HG02763 (cell line): ENCODE results near the gene ALKBH4.
"Not testable (repeated sequence)": the region's sequence is repeated elsewhere in the genome, so short reads cannot be mapped to it uniquely, and the experiment has no call there.

Source experiments
- ATAC-seq: cut with Tn5 transposase; IDR thresholded peaks from one replicate; pipeline ENCODE4 v1.9.1; 2021; ENCODE audit warnings: mild to moderate bottlenecking, moderate library complexity; ENCODE audit not compliant: unreplicated experiment

The ALKBH4 gene

DNA sequence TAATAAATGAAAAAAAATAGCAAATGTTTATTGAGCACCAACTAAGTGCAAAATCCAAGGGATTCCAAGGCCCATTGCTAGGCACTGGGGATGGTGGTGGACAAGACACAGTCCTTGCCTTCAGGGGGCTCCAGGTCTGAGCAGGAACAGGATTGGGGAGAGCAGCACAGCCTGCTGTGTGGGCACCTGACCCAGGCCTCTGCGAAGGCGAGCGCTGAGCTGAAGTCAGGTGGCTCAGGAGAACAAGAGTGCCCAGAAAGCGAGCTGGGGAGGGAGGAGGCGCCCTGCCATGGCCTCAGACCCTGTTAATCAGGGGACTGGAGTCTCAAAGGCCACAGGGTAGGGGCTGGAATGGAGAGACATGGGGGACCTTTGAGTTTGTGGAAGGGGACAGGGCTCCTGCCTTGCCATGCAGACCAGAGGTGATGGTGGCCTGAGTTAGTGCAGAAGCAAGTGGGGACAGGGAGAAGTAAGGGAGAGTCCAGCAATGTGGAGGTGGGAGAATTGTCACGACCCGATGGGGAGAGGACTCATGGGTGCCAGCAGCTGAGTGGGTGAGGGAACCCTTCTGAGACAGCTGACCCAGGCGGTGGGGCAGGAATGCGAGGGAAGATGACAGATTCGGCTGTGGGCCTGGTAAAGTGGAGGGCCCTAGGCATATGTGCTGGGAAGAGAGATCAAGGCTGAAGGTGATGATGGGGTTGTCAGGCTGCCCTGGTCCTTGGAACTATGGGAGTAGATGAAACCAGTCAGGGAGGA is 35.3 kb downstream of the ALKBH4 start:
- ATAC-seq: no peak

DNA sequence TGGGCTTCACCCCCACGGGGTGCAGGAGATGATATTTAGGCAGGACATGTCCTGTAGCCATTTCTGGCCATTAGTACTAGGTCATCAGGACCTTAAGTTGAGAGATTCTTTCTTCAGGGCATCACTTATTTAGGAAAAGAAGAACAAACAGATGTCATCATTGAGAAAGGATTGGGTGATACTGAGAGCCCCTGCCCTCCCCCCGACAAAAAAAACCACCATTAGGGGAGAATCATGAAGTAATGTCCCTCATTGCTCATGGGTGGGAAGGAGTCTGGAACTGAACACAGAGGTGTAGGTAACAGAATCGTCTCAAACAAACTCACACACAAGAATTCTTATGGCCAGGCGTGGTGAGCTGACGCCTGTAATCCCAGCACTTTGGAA is 37.7 kb downstream of the ALKBH4 start:
- ATAC-seq: no peak

DNA sequence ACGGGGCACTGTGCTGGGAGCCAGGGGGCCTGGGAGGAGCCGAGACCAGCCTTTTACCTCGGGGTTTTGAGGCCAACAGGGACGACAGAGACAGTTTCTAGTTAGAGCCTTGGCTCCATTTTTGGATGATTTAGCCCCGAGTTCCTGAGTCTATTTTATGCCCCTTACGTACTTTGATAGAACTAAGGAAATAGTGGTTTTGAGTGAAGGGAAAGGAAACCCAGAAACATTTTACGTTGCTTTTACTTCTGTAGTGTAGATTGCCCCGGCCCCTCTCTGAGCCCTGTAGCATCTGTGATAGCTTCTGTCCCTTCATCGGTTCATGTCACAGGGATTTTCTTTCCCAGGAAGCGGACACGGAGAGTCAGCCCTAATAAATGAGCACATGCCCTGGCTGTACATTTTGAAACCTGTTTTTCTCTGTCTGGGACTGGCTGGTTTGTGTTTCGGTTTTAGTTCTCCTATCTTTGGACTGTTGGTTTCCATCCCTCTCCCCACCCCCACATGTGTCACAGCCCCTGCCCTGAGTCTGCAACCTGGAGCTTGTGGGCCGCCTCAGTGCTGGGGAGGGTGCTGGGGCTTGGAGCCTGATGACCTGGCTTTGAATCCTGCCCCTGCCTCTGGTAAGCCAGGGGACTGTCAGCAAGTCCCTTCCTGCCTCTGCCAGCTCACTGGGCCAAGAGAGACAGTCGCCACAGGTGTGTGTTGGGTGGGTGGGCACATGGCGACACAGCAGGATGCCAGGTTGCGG is 38.2 kb downstream of the ALKBH4 start:
- ATAC-seq: peak; percentile 43

DNA sequence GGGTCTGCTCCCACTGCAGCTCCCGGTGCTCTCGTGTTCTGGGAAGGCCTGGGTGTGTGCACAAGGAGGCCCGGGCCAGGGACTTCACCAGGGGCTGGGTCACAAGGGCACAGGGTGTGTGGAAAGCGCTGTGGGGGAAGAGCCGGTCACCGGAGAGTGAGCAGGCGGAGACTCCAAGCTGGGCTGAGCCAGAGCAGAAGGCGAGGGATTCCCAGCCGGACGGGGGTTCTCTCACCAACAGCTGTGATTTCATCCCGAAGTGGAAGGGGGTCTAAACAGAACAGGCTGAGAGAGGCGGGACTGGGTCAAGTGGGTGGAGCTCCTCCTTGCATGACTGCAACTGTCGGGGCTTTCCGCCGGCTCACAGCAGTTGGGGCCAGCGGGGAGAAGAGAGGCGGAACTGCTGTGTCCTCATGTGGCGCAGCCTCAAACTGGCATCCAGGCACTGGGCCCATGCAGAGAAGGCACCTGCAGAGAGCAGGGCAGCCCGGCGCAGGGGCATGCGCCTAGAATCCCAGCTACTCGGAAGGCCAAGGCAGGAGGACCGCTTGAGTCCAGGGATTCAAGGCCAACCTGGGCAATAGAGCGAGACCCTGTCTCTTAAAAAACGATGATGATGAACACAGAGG is 38.9 kb downstream of the ALKBH4 start:
- ATAC-seq: peak; percentile 60

DNA sequence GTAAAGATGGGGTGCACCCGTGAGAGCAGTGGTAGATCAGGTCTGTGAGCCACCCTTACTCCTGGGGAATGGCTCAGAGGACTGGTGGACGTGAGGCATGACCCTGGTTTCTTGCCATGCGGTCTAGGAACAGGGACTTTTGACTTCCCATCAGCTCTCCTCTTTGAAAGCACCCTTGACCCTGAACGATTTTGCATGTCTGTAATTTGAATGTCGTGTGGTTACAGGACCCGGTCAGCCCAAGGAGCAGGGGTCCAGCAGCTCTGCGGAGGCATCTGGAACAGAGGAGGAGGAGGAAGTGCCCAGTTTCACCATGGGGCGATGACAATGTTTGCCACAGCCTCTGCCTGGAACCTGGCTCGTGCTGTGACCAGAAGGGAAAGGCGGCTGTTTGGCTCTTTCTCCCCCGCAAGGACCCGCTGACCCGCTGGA is 39.9 kb downstream of the ALKBH4 start:
- peak; percentile 33 for ATAC-seq

DNA sequence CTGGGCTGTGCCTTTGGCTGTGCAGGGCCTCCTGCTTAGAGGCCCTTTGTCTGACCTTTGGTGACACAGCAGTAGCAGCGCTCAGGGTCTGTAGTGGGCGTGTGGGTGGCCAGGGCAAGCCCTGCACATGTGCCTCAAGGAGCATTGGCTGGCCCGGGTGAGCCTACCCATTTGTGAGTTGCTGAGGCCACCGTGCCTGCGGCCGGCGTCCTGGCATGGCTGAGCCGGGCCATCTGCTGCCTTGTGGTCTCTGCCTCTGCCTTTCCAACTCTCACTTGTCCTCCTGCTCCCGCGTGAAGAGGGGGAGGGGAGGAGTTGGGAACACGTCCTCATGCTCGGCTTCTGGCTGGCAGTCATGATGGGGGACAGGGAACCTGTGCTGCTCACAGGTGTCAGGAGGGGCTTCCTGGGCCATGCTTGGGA is 40.5 kb downstream of the ALKBH4 start:
- ATAC-seq: no peak

DNA sequence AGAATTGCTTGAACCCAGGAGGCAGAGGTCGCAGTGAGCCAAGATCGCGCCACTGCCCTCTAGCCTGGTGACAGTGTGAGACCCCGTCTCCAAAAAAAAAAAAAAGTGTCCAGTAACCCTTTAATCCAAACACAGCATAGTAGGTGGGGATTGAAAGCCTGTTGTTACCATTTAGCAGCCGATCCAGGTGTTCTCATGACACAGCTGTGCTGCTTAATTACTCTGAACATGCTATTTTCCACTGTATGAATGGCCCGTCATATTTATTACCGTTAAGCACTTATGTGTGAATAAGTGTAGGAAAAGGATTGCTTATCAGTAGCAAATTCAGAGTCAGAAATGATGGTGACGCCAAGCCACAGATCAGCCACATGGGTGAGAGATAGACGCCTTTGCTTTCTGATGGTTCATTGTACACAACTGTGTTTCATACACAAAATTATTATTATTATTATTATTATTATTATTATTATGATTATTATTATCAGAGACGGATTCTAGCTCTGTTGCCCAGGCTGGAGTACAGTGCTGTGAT is 42.9 kb downstream of the ALKBH4 start:
- no peak for ATAC-seq

DNA sequence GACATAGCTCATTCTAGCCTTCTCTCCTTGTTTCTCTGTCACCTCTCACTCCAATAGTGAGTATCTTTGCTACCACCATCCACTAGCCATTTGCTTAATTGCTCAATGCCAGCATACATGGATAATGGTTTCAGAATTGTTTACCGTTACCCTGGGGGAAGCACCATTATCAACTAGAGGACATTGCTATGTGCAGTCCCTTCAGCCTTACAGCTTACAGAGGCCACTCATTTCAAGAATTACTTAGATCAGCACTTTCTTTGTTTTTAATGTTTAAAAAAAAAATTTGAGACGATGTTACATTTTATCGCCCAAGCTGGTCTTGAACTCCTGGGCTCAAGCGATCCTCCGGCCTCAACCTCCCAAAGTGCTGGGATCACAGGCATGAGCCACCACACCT is 46.1 kb downstream of the ALKBH4 start:
- ATAC-seq: no peak

DNA sequence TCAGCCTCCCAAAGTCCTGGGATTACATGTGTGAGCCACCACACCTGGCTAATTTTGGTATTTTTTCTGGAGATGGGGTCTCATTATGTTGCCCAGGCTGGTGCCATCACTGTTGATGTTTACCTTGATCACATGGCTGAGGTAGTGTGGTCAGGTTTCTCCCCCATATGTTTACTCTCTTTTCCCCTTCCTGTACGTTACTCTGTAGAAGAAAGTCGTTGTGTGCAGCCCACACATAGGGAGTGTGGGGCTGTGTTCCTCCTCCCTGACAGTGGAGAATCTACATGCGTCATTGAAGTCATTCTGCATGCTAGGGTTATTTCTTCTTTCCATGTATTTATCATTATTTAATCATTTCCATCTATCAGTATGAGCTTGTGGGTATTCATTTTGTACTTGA is 47.6 kb downstream of the ALKBH4 start:
- ATAC-seq: no peak

DNA sequence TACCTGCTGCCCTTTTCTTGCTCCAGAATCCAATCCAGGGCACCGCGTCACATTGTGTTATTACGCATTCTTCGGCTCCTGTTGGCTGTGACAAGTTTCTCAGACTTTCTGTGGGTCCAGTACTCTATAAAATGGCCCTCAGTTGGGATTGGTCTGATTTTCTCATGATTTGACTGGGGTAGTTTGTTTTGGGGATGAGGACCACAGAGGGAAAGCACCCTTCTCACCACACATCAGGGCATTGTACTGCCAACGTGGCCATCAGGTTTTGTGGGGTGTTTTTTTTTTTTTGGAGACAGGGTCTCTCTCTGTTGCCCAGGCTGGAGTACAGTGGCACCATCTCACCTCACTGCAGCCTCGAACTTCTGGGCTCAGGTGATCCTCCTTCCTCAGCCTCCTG is 48.3 kb downstream of the ALKBH4 start:
- no peak for ATAC-seq

DNA sequence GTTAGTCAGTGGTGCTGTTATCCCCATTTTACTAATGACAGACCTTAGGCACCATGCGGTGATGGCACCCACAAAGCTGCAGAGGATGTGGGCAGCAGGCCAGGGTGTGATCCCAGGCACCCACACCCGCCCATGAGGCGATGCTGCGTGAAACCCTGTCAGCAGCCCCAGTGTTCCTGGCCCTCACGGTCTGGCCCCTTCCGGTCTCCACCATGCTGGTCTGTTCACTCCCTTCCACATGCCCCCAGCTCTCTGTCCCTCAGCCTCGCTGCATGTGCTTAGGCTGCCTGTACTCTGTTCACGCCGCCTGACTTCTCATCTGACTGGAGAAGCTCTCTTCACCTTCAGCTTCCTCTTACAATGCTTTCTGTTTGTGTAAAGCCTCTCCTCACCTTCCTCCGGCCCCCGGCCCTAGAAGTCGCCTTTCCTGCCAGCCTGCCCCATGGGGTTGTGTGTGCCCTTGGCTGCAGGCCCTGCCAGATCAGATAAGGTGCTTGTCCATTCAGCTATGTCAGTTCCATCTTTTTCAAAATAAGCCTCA is 48.9 kb downstream of the ALKBH4 start:
- no peak for ATAC-seq

DNA sequence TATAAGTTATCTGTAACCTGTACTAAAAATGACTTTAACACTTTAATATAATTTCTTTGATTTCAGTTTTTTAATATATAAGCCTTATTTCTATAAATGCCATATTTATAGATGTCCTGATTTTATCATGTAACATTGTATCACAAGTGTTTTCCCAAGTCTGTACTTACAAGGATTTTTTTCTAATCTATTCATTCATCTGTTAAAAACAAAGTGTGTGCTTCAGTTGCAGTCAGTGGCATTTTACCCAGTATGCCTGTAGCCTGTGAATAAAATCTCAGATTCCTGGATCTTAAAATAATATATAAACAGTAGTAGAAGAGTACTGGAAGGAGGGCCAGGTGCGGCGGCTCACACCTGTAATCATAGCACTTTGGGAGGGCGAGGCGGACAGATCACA is 51.1 kb downstream of the ALKBH4 start:
- ATAC-seq: no peak

DNA sequence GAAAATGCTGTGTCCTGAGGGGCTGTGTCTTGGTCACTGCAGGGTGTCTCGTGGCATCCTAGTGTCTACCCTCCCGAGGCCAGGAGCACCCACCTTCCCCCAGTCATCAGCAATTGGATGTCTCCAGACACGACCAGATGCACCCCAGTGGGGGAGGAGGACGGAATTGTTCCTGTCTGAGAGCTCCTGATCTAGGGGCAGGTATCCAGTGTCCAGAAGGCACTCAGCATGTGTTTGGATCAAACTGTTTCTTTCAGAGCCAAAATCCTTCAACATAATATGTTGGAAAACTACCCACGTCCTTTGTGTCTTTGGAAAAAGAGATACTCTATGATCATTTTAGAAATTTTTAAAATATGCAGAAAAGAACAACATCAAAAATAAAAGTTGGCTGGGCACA is 51.6 kb downstream of the ALKBH4 start:
- ATAC-seq: no peak

DNA sequence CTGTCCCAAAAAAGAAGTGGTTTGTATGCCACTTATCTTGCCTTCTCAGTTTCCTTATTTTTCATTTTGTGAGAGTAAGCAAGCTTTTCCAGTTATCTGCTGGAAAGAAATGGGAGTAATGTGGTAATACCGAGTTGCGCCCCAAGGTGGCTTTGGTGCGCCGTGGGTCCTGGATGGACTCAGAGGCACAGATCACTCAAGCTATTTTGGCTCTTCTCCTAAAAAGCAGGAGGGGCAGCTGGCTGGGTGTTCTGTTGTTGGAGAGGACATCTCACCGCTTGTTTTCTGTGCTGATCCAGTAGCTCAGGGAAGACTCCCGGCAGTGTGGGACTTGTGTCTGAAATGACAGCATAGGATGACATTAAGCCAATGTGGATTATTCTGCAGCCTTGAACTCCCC is 52.1 kb downstream of the ALKBH4 start:
- no peak for ATAC-seq

DNA sequence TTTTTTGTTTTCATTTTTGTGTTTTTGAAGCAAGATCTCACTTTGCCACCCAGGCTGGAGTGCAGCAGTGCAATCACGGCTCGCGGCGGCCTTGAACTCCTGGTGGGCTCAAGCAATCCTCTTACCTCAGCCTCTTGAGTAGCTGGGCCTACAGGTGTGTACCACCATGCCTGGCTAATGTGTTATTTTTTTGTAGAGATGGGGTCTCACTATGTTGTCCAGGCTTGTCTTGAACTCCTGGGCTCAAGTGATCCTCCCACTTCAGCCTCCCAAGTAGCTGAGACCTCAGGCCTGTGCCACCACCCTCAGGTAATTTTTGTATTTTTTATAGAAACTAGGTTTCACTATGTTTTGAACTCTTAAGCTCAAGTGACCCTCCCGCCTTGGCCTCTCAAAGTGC is 53.7 kb downstream of the ALKBH4 start:
- no peak for ATAC-seq

DNA sequence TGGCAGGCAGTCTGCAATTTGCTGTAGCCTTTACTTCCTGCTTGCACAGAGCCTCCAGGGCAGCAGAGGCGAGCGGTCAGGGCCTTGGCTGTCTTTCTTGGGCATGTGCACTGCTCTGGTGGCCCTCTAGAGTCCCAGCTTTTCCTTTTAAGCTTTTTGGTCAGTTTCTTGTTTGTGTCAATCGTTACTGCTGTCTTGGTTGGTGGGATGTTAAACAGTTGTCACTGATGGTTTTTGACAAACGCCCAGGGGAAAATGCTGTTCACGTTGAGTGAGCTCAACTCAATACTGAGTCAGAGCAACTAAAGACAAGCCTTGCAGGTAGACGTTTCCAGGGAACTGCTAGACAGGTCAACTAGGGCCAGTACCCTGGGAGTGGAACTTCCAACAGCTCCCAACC is 54.5 kb downstream of the ALKBH4 start:
- ATAC-seq: no peak

DNA sequence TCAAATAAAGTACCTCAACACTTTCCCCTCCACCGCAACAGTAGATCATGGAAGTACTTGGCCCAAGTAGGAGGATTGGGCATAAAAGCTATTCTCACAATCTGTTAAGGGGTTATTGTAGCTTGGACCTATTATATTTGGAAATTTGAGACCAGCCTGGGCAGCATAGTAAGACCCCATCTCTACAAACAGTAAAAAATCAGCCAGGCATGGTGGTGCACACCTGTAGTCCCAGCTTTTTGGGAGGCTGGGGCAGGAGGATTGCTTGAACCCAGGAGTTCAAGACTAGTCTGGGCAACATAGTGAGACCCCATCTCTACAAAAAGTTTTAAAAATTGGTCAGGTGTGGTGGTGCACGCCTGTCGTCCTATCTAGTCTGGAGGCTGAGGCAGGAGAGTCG is 55.3 kb downstream of the ALKBH4 start:
- no peak for ATAC-seq

DNA sequence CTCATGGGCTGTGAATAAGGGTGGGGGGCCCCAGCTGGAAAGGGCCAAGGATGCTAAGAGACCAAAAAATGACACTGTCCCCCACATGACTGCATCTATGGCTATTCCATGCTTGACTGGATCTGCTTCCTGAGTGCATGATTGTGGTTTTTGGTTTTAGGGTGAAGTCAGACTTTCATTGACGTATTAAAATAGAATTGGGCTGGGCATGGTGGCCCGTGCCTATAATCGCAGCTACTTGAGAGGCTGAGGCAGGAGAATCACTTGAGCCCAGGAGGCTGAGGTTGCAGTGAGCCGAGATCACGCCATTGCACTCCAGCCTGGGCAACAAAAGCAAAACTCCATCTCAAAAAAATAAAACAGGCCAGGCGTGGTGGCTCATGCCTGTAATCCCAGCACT is 56.1 kb downstream of the ALKBH4 start:
- ATAC-seq: not testable (repeated sequence)

DNA sequence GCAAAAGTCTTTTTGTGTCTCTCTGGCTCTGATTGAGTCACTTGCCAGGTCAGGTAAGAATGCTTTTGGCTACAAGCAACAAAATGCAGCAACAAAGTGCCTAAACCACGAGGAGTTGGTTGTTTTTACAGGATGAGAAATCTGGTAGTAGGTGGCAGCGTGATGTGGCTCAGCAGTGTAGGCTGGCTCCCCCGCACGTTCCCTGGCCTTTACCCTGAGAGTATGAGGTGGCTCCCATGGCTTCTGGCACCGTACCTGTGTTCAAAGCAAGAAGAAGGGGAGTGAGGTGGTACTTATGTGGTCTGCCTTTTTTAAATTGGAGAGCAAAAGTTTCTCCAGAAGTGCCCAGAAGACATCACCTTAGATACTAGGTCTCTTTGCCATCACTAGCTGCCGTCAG is 56.8 kb downstream of the ALKBH4 start:
- ATAC-seq: no peak
